Stimulated activated CD8-positive, alpha-beta memory T cell treated with anti-CD3 and anti-CD28 coated beads, Interleukin-4, amount 100 ng/mL, for 24 hours (primary cell): ENCODE measurements around the gene SMOC1.
A peak's percentile ranks its signal among the peaks of the same experiment; 100 is the strongest.

Experiments
- DNase-seq: peaks from one replicate; pipeline ENCODE4 v3.0.0-alpha.2; 2020; ENCODE audit warnings: low read depth

Gene SMOC1

DNA sequence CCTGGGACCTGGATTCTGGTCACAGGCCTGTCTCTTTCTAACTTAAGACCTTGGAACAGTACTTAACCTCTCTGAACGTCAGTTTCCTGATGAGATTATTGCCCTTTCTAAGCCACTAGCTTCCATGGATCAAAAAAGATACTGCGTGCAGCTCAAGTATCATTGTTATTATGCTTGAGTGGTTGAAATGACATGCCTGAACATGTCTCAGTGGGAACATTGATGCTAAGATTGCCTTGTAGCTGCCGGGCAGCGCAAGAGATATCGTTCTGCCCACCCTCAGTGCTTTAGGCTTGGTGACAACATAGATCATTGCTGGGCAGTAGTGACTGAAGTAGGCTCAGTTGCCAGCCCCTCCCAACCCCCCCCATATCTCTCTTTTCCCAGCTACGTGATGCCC lies 131.9 kb downstream of the SMOC1 start:
- no peak for DNase-seq

DNA sequence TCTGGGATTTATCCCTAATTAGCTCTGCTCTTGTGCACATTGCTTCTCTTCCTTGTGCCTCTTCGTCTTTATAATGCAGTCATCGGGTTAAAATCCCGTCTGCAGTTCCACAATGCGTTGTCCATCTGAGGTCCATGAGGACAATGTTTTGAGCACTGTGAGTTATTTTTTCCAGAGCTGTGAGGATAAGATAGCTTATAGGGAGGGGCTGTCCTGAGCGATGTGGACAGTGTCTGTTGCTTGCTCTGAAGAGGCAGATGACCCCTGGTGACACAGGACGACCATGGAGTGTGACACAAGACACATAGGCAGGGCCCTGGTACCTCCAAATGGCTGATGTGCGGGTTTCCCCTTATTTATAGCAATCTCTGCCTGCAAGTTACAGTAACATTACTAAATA lies 132.5 kb downstream of the SMOC1 start:
- no peak for DNase-seq

DNA sequence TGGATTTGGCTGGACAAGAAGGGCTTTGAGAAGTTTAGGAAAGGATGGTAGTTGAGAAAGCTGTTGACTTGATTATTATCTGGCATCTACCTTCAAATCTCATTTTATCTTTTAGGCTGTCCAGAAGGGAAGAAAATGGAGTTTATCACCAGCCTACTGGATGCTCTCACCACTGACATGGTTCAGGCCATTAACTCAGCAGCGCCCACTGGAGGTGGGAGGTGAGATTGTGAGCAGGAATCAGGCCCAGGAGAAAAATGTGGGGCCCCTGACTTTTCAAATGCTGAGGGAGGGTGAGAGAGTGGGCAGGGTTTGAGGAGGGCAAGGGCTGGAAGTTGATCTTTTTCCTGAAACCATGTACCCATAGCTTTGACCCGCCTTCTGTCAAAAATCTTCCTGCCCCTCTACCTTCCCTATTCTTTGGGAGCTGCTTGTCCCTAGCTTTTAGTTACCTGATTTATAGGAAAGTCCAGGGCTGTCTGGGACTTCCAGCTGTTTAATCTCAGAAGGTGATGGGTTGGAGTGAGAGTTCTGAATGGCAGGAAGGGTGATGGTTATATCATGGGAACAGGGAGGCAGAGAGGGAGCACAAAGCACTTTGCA lies 134.2 kb downstream of the SMOC1 start:
- DNase-seq = peak; percentile 7

DNA sequence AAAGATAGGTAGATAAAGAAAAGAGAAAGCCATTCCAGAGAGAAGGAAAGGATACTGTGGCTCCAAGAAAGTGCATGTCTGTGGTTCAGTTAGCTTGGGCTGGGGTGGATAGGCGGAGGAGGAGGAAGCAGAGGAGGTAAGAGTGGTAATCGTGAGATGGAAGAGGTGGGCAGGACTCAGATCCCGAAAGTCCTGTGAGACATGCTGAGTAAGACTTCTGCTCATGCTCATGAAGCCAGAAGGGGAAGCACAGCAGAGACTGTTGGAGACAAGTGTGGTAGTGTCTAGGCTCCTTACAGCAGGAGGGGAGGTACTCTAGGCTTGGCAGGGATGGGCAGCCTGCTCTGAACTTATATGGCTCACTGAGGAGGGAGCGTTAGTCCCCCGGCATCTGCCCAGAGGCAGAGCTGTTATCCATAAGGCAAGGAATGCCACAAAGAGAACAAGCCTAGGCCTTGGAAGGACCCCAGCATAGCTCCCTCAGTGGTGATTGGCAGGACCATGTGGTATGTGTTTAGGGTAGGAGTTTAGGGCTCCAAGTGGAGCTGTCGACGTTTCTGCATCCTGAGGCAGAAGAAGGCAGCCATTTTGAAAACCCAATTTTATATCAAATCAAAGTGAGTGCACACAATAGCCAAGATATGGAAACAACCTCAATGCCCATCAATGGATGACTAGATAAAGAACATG lies 135.3 kb downstream of the SMOC1 start:
- no peak for DNase-seq

DNA sequence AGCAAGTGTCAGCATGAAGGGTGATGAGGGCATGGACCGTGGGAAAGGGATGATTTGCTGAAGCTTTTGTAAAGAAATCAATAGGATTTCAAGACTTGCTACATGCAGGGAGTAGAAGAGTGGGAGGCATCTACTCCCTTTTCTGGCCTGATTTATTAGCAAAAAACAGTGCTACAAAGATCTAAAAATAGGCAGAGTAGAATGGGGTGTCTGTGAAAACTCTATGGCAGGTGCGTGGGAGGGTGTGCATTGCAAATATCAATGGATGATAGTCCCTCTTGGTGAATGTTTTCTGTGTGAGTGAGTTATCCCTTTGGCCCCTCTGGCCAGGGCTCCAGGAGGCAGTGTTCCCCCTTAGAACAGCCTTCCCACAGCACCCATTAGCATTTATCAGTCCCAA lies 139.0 kb downstream of the SMOC1 start:
- no peak for DNase-seq

DNA sequence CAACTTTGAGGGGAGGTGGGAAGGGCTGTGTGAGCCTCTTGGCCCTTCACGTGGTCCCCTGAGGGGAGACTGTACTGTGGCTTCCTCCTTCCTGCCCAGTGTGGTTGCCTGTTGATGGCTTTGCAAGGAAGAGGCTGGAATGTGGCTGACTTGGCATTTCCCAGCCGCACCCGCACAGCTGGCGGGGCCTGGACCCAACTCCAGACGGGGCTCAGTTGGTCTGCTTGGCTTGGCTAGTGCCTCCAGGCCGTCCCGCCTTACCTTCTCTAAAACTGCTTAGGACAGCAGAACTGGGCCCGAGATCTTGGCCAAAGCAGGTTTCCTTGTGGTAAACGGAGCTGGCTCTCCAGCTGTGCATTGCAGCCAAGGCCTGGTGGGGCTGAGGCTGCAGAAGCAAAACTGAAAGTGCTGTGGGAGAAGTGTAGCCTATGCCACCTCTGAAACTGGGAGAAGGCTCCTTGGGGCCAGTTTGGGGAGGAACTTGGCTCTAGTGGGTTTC lies 139.5 kb downstream of the SMOC1 start:
- DNase-seq = no peak

DNA sequence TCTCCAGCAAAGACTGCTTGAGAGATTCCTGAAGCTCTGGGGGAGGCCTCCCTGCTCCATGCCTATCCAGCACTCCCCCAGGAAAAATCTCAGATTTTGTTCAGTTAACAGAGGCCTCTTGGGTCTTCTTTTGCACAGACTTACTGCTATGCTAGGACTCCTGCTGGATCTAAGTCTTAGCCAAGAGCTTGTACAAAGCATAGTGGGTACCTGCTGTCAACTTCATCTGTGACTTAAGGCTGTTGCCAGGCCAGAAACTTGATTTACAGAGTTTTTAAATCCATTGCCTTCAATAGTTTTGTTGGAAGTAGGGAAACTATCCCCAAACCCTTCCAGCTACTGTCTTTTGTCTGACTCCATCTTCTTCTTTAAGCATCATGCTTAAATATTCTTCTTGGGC lies 140.5 kb downstream of the SMOC1 start:
- no peak for DNase-seq

DNA sequence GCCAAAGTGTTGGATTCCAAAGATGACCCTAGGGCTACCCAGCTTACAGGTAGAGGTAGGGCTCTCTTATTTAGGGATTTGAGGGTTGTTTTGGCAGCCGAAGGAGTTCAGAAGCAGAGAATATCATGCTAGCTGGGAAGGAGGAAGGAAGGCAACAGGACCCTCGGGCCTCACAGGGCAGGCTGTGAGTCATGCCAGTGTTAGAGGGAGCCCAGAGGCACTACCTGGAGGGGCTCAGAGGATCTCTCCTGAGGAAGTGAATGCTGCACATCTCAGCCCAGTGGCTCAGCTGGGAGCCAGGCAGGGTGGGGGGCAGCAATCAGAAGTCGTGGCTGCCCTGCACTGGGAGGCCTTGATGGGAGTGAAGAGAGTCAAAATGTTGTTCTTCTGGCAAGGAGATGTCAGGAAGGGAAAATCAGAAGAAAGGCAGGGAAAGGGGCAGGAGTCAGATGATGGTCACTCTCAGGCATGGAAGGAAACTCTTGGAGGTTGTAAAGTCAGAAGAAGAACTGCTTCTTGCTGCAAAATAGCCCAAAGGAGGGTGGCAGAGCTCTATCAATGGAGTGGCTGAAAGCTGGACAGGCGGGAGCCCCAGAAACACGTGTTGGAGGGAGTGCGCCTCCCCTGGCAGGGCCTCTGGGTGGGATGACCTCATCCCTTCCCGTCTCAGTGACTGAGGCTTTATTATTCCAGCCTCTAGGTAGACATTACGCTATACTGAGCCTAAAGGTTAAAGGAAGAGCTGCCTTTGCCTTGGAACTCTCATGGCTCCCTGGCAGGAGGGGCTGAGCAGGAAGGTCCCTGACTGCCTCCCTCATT lies 141.3 kb downstream of the SMOC1 start:
- no peak for DNase-seq

DNA sequence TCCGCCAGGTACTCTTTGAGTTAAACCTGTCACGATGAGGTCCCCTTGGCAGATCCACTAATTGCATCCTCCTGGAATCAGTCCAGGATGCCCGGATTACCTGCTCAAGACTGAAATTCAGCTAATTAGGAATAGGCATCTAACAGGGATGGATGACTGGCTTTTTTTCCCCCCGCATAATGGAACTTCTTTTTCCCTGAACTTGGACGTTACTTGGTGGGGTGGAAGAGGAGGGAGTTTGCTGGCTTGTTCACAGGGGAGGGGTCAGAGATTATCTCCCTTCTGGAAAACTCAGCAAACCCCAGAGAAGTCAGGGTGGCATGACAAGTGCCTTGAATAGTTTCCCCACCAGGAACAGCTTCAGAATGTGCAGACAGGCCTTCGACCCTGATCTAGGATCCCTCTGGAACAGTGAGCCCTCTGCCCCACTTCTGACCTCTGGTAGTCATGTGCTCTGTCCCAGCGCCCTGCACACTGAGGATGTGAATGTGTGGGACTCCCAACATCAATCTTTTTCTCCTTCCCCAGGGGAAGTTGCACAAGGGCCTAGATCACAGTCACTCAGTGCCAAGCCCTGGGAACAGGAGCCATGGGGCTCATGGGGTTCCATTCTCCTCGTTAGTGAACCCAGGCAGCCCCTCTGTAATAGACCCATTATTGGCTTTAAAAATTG lies 142.5 kb downstream of the SMOC1 start:
- no peak for DNase-seq

DNA sequence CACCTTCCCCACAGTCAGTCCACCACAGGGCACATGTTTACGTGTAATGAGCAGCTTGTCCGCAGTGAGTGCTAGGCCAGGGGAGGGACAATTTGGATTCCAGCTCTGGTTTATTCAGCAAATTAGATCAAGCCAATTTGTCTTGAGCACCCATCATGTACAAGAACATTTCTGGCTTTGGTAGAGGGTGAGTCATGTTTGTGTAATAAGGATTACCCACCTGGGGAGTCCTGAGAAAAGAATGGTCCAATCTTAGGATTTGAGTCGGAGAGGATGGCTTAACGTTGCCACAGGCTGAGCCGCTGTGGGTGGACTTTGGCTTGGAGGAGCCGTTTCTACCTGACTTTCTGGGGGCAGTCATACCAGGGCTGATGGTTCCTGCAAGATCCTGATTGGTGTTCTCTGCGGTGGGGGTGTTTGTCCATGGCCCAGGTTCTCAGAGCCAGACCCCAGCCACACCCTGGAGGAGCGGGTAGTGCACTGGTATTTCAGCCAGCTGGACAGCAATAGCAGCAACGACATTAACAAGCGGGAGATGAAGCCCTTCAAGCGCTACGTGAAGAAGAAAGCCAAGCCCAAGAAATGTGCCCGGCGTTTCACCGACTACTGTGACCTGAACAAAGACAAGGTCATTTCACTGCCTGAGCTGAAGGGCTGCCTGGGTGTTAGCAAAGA lies 143.7 kb downstream of the SMOC1 start:
- DNase-seq = no peak

DNA sequence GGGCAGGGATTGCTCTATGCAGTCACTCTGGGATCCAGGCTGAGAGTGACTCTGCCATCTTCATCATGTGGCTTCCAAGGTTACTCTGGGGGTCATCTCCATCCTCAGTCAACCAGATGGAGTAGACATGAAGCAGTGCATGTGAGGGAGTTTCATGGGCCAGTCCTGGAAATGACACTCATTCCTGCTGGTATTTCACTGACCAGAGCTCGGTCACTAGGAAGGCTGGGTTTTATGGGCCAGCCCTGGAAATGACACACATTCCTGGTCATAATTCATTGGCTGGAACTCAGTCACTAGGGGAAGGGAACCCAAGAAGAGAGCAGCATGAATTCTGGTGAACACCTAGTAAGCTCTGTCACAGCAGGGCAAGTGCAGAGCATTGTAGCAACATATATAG lies 144.7 kb downstream of the SMOC1 start:
- no peak for DNase-seq

DNA sequence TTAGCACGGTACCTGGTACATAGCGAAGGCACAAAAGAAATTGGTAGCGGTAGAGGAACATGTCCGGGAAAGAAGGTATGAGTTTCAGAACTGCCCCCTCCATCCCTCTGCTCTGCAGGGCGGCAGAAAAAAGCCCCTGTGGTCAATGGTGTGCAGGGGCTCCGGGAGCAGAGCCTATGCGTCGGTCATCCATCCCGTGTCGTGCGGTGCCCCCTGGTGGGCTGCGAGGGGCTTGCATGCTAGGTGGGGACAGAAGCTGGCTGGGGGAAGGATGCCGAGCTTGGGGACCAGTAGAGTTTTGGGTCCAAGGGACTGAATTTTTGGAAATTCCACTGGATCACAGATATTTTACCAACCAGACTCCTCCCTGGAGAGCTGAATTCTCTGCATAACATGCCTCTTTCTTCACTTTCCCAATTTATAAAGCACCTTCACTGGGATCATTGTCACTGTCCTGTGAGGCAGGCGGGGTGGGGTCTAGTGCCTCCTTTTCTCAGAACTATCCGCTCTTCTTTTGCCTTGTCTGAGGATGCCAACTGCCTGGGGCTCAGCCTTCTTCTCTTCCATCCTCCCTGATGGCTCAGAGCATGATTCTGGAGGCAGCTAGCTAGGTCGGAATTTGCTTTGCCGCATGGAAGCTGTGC lies 148.7 kb downstream of the SMOC1 start:
- peak; percentile 64 for DNase-seq

DNA sequence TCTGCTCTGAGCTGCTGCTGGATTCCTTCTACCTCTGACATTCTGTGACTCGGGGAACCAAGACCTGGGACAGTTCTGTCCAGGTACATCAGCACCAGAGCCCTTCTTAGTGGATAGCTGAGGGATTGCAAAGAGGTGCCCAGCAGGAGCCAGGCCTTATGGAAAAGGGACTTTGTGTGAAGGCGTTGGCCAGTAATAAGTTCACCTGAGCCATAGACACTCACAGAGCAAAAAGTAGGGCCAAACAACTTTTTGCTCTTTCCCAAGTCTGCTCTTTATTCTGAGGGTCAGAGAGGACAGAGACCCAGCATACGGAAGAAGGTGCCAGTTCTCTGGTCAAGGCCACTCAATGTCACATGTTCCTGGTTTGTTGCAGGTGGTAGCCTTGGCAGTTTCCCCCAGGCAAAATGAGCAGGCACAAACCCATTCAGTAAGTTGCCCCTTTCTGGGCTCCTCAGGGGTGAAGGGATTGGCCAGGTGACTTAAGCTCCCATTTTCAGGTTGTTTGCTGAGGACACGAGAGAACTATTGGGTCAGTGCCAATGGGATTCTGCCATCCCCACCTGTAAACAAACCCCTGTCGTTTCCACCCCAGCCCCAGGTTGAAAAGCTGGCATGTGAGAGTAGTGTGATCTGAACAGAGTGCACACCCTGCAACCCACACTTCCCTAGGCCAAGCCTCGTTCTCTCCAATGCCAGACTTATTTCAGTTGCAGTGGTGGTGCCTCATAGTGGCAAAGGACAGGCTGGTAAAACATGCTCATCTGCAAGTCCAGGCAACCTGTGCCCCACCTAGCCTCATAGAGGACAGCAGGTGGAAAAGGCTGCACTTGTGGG lies 150.3 kb downstream of the SMOC1 start:
- DNase-seq = no peak

DNA sequence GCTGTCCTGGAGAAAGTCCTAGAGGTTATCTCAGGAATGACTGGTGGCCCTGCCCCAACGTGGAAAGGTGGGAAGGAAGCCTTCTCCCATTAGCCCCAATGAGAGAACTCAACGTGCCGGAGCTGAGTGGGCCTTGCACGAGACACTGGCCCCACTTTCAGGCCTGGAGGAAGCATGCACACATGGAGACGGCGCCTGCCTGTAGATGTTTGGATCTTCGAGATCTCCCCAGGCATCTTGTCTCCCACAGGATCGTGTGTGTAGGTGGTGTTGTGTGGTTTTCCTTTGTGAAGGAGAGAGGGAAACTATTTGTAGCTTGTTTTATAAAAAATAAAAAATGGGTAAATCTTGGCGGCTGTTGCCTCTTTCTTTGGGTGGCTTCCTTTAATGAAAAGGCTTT lies 152.8 kb downstream of the SMOC1 start:
- no peak for DNase-seq

DNA sequence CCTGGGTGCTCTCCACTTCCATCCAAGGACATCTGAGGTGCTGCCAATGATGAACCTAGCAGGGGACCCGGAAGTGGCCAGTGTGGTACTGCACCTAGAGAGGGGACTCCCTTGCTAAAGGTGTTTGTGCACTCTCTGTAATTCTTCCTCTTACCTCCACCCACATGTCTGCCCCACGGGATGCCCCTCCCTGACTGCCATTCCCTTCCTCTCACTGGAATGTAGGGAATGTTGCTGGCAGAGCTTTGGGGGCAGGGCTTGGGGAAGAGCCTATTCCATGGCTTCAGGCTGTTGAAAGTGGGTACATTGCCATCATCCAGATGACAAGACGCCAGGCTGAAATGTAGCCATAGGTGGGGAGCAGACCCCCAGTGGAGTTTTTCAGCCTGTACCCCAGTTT lies 153.2 kb downstream of the SMOC1 start:
- DNase-seq = no peak

DNA sequence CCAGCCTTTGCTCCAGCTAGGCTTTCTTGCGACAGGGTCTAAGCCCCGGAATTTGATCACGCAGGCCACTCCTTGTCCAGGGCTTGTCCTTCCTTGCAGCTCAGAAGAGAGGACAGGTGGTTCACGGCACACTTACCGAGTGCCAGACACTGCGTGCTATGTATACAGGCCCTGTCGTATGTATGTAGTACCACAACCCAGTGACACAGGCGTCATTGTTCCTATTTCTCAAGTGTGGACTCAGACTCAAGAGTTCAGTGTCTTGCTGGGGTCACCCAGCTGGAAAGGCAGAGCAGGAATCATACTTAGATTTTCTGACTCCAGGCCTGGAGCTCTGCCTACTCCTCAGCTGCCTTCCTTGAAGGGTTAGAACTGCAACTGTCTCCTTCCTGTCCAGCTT lies 153.9 kb downstream of the SMOC1 start:
- DNase-seq = no peak

DNA sequence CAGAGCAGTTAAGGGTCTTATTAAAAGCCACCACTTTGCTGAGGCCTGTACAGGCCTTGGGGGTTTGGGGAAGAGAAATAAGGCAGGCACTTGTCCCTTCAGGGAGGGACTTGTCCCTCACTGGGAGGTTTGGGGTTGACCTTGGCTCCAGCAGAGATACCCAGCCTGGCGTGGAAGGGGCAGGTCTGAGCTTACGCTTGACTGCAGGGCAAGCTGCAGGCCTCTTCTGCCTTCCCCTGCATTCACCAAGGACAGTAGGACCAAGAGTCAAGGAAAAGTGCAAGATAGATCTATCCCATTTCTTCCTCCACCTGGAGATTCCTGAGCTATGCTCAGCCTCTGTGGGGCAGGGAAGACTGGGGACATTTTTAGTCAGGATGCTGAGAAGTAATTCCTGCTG lies 154.3 kb downstream of the SMOC1 start:
- no peak for DNase-seq

DNA sequence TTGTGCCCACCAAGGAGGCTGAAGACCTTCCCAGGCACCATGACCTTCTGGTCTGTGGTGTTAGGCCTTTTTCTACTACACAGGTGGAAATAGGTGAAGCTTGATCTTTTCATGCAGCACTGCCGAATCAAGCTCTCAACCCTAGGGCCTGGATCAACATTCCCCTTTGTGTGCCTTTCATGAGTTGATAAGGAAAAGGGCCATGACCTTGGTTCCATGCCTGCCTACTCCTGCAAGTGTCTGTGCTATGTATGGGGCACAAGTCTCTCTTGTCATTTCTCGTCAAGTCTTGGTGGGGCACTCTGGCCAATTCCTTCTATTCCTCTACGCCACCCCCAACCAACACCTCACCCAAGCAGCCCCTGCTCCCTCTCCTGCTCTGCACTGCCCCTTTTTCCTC lies 155.0 kb downstream of the SMOC1 start:
- no peak for DNase-seq

DNA sequence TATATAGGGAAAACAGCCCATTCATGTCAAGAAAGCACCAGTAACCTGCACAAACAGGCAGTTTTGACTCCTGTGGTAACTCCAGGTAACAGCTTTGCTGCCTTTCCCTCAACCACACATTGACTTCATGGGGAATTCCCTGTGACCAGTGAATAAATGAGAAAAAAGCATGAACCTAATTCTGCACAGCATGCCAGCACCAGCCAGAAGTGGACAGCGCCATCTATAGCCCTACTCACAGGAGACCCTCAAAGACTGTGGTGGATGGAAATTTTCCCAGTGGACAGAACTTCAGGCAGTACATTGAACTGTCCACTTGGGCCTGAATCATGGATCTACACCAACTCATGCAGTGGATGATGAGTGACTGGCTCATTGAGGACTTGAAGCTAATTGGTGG lies 157.4 kb downstream of the SMOC1 start:
- no peak for DNase-seq

DNA sequence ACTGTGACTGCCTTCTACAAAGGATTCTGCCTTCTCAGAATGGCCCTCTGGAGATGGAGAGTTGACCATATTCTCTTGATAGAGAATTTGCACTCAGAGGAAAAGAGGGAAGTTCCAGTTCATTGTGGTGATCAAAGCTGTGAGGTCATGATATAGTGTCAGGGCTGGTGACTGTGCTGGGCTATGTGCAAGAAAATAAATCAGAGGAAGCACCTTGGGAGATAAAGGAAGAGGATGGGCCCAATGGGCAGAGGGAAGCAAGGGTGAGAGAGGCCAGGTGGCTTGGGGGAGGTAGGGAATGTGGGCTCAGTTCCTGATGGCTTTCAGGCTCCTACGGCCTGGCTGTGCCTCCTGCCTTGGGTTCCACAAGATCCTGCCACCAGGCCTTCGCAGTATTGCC lies 163.8 kb downstream of the SMOC1 start:
- no peak for DNase-seq

DNA sequence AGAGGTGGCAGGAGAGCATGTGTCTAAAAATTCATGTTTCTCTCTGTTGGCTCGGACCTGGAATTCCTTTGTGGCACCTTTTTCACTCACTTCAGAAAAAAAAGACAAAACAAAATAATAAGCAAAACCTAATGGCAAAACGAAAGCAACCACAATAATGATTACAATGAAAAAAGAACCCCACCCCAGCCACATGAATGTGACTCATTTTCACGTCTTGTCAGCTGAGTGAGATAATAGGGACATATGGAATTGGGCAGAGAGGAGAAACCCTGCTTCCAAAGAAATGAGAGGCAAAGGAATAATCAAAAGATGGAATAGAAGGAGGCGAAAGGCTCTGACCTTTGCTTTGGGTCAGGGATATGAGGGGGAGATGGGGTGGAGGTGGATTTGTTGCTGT lies 166.1 kb downstream of the SMOC1 start:
- DNase-seq = no peak
